Hepatocyte (in vitro differentiated cells): ENCODE results near the gene SCN1B. TPM values are rescaled to one million over a fixed set of nuclear protein-coding genes. Genes with fewer than 3 reads are reported as not detected.
"Not testable (repeated sequence)": the region's sequence is repeated elsewhere in the genome, so short reads cannot be mapped to it uniquely, and the experiment has no call there.

Source experiments
- DNase-seq: peaks from one replicate; pipeline ENCODE4 v3.0.0-alpha.2; 2016; ENCODE audit warnings: low spot score
- H2AFZ ChIP-seq: fragments of 200-600 bp; sonication (generic); 2 replicates; pipeline ENCODE4 v1.6.0; 2016; ENCODE audit warnings: antibody characterized with exemption, mild to moderate bottlenecking
- H3K27ac ChIP-seq: fragments of 200-600 bp; sonication (generic); 2 replicates; pipeline ENCODE4 v1.5.1; 2016; ENCODE audit warnings: mild to moderate bottlenecking
- H3K27me3 ChIP-seq: fragments of 200-600 bp; sonication (generic); 2 replicates; pipeline ENCODE4 v1.6.1; 2016
- H3K36me3 ChIP-seq: fragments of 200-600 bp; sonication (generic); replicated peaks from 2 replicates; pipeline ENCODE4 v1.5.1; 2016; ENCODE audit warnings: low read depth; ENCODE audit not compliant: insufficient read depth
- H3K4me1 ChIP-seq: fragments of 200-600 bp; sonication (generic); 2 replicates; pipeline ENCODE4 v1.5.1; 2016; ENCODE audit warnings: mild to moderate bottlenecking, moderate library complexity; ENCODE audit not compliant: insufficient read depth
- H3K4me2 ChIP-seq: fragments of 200-600 bp; sonication (generic); 2 replicates; pipeline ENCODE4 v1.6.0; 2016
- H3K4me3 ChIP-seq: fragments of 200-600 bp; sonication (generic); 2 replicates; pipeline ENCODE4 v1.5.1; 2016; ENCODE audit warnings: mild to moderate bottlenecking
- H3K79me2 ChIP-seq: fragments of 200-600 bp; sonication (generic); 2 replicates; pipeline ENCODE4 v1.6.0; 2017; ENCODE audit warnings: mild to moderate bottlenecking
- H3K9me2 ChIP-seq: fragments of 200-600 bp; sonication (generic); replicated peaks from 2 replicates; pipeline ENCODE4 v1.6.0; 2017; ENCODE audit warnings: mild to moderate bottlenecking; ENCODE audit not compliant: insufficient read depth
- H3K9me3 ChIP-seq: fragments of 200-600 bp; sonication (generic); 2 replicates; pipeline ENCODE4 v1.5.1; 2016; ENCODE audit warnings: low read depth, mild to moderate bottlenecking
- H4K20me1 ChIP-seq: fragments of 200-600 bp; sonication (generic); 2 replicates; pipeline ENCODE4 v1.6.0; 2016; ENCODE audit warnings: mild to moderate bottlenecking; ENCODE audit not compliant: insufficient read depth, poor library complexity, severe bottlenecking
- CTCF ChIP-seq: fragments of 200-600 bp; sonication (generic); IDR thresholded peaks from 2 replicates; pipeline ENCODE4 v1.5.1; 2016; ENCODE audit warnings: antibody characterized with exemption, mild to moderate bottlenecking; ENCODE audit not compliant: poor library complexity
- EZH2 ChIP-seq: fragments of 200-600 bp; sonication (generic); IDR thresholded peaks from 2 replicates; pipeline ENCODE4 v1.6.1; 2016; ENCODE audit warnings: antibody characterized with exemption, mild to moderate bottlenecking, borderline replicate concordance
- EZH2phosphoT487 ChIP-seq: fragments of 200-600 bp; sonication (generic); IDR thresholded peaks from one replicate; pipeline ENCODE4 v1.6.1; 2018; ENCODE audit warnings: antibody characterized with exemption, mild to moderate bottlenecking, low read depth, moderate library complexity; ENCODE audit not compliant: unreplicated experiment, severe bottlenecking
- WGBS: methylation state at CpG from one replicate; pipeline ENCODE4 v1.1.6; 2016; ENCODE audit warnings: low lambda C conversion rate; ENCODE audit errors: missing lambda C conversion rate; 5-methylcytosine and 5-hydroxymethylcytosine counted together
- polyA plus RNA-seq: library from polyadenylated mRNA; unstranded; fragments of >200 nt; fragmentation: Nextera tagmentation; extraction: Ambion mirVana; gene quantifications from 2 replicates; pipeline ENCODE4 v1.2.1, GENCODE V29; 2016
- total RNA-seq: library from RNA; depleted of rRNA; stranded (reverse); fragments of >200 nt; gene quantifications from 2 replicates; pipeline ENCODE4 v1.2.3, GENCODE V29; 2014

The SCN1B gene
- total and polyA plus RNA-seq, 2 experiments from 2014 or later: 0.60 to 3.1 TPM

GRCh38 chr19:35006999-35007365 is 23.3 kb upstream of the SCN1B start:
- WGBS: 94% methylated on average over 5 of the region's 5 CpGs
- H3K9me2 ChIP-seq: no peaks in the 10 kb centered on the region
- no peak overlapping the region for H2AFZ ChIP-seq
- no peaks in the 10 kb centered on the region for H3K27me3 ChIP-seq
- H3K4me1 ChIP-seq: peaks cover 42% of the 10 kb centered on the region
- no peak for TF ChIP-seq CTCF
- TF ChIP-seq EZH2: no peak
- TF ChIP-seq EZH2phosphoT487: no peak
- H3K9me3 ChIP-seq: no peaks in the 10 kb centered on the region
- peaks cover 62% of the 10 kb centered on the region for H3K79me2 ChIP-seq
- H4K20me1 ChIP-seq: peaks cover 28% of the 10 kb centered on the region
- H3K36me3 ChIP-seq: no peaks in the 10 kb centered on the region
- H3K4me2 ChIP-seq: peak overlapping the region; percentile 58
- no peak overlapping the region for H3K4me3 ChIP-seq
- H3K27ac ChIP-seq: peak overlapping the region; percentile 91
- no peak for DNase-seq

- not testable (repeated sequence) for H3K4me2 ChIP-seq, H3K27me3 ChIP-seq, H3K36me3 ChIP-seq, H2AFZ ChIP-seq, DNase-seq, H3K9me2 ChIP-seq, H3K4me3 ChIP-seq, H3K9me3 ChIP-seq
- H4K20me1 ChIP-seq: peaks cover 24% of the 10 kb centered on the region
- H3K79me2 ChIP-seq: peaks cover 58% of the 10 kb centered on the region
- peak overlapping the region; percentile 91 for H3K27ac ChIP-seq
- 97% methylated on average over 8 of the region's 8 CpGs for whole genome bisulfite sequencing
- H3K4me1 ChIP-seq: peaks cover 39% of the 10 kb centered on the region
Measured at GRCh38 chr19:35007427-35007826, 22.8 kb upstream of the SCN1B start.

- Histone ChIP-seq H3K4me1 (peaks cover 29% of the 10 kb centered on the region), H3K27me3 (no peaks in the 10 kb centered on the region), H2AFZ (no peak overlapping the region), H3K36me3 (no peaks in the 10 kb centered on the region), H3K4me2 (no peak overlapping the region), H4K20me1 (peaks cover 18% of the 10 kb centered on the region), H3K9me2 (no peaks in the 10 kb centered on the region), H3K9me3 (no peaks in the 10 kb centered on the region), H3K79me2 (peaks cover 47% of the 10 kb centered on the region), H3K4me3 (no peak overlapping the region), H3K27ac (no peak overlapping the region)
- DNase-seq: no peak
- no peak for TF ChIP-seq EZH2phosphoT487
- TF ChIP-seq CTCF: no peak
- no peak for TF ChIP-seq EZH2
- 86% methylated on average over 11 of the region's 12 CpGs for WGBS
Measured at GRCh38 chr19:35008891-35009341, 21.4 kb upstream of the SCN1B start.

GRCh38 chr19:35009424-35010415 is 20.6 kb upstream of the SCN1B start:
- Histone ChIP-seq H3K27ac (no peak overlapping the region), H3K9me2 (no peaks in the 10 kb centered on the region), H4K20me1 (peaks cover 11% of the 10 kb centered on the region), H3K4me2 (no peak overlapping the region), H3K27me3 (no peaks in the 10 kb centered on the region), H2AFZ (no peak overlapping the region), H3K36me3 (no peaks in the 10 kb centered on the region), H3K4me1 (peaks cover 22% of the 10 kb centered on the region), H3K79me2 (peaks cover 38% of the 10 kb centered on the region), H3K9me3 (no peaks in the 10 kb centered on the region), H3K4me3 (no peak overlapping the region)
- DNase-seq: no peak
- 97% methylated on average over 35 of the region's 36 CpGs for WGBS
- no peak for TF ChIP-seq CTCF
- no peak for TF ChIP-seq EZH2phosphoT487
- TF ChIP-seq EZH2: no peak
